Osteoblast (primary cell): Measurements from ENCODE around the gene IPO11. TPM values are rescaled to one million over a fixed set of nuclear protein-coding genes. Genes with fewer than 3 reads are reported as not detected.
A peak's percentile ranks its signal among the peaks of the same experiment; 100 is the strongest.

Experiments used
- DNase-seq: peaks from one replicate; pipeline ENCODE4 v3.0.0; 2011; ENCODE audit warnings: low spot score, mixed read lengths; ENCODE audit not compliant: insufficient read length; ENCODE audit errors: missing footprints
- H2AFZ ChIP-seq: 2 replicates; pipeline ENCODE4 v1.6.0; 2011; ENCODE audit warnings: mild to moderate bottlenecking, low read length
- H3K27ac ChIP-seq: 2 replicates; pipeline ENCODE4 v1.5.1; 2011; ENCODE audit warnings: mild to moderate bottlenecking, low read depth, low read length, moderate library complexity
- H3K27me3 ChIP-seq: 2 replicates; pipeline ENCODE4 v1.6.0; 2012; ENCODE audit warnings: mild to moderate bottlenecking, control low read depth, inconsistent platforms, low read length, moderate library complexity; ENCODE audit not compliant: insufficient read depth
- H3K36me3 ChIP-seq: 2 replicates; pipeline ENCODE4 v1.5.1; 2011; ENCODE audit warnings: mild to moderate bottlenecking, low read length, control low read depth, moderate library complexity; ENCODE audit not compliant: insufficient read depth
- H3K4me1 ChIP-seq: 2 replicates; pipeline ENCODE4 v1.5.1; 2011; ENCODE audit warnings: mild to moderate bottlenecking, low read length, control low read depth, moderate library complexity; ENCODE audit not compliant: insufficient read depth
- H3K4me2 ChIP-seq: 2 replicates; pipeline ENCODE4 v1.6.0; 2011; ENCODE audit warnings: mild to moderate bottlenecking, low read length; ENCODE audit not compliant: insufficient read depth
- H3K4me3 ChIP-seq: fragments of 200-600 bp; sonication (generic); 3 replicates; pipeline ENCODE4 v1.5.1; 2012; ENCODE audit warnings: mild to moderate bottlenecking, low read length, inconsistent platforms; ENCODE audit not compliant: insufficient read depth
- H3K79me2 ChIP-seq: 2 replicates; pipeline ENCODE4 v1.6.0; 2012; ENCODE audit warnings: mild to moderate bottlenecking, low read length, control low read depth, inconsistent platforms; ENCODE audit not compliant: insufficient read depth
- H3K9me3 ChIP-seq: 2 replicates; pipeline ENCODE4 v1.5.1; 2011; ENCODE audit warnings: low read depth, low read length, control low read depth
- H4K20me1 ChIP-seq: 2 replicates; pipeline ENCODE4 v1.6.0; 2012; ENCODE audit warnings: mild to moderate bottlenecking, low read length, control low read depth; ENCODE audit not compliant: insufficient read depth
- CTCF ChIP-seq: IDR thresholded peaks from 2 replicates; pipeline ENCODE4 v1.5.1; 2011; ENCODE audit warnings: mild to moderate bottlenecking, low read depth, low read length, moderate library complexity; ENCODE audit errors: extremely low read depth
- total RNA-seq: library from RNA; depleted of rRNA; stranded (reverse); fragments of >200 nt; gene quantifications from 2 replicates; pipeline ENCODE4 v1.2.3, GENCODE V29; 2012

The IPO11 gene
- total RNA-seq, 1 donor: 24.2 TPM

GRCh38 chr5:62584391-62584790 is 171.8 kb downstream of the IPO11 start:
- Histone ChIP-seq H3K4me3 (no peak overlapping the region), H3K4me2 (no peak overlapping the region), H3K79me2 (no peaks in the 10 kb centered on the region), H3K27ac (no peak overlapping the region), H4K20me1 (no peaks in the 10 kb centered on the region), H2AFZ (no peak overlapping the region), H3K27me3 (no peaks in the 10 kb centered on the region), H3K4me1 (no peaks in the 10 kb centered on the region), H3K9me3 (no peaks in the 10 kb centered on the region), H3K36me3 (no peaks in the 10 kb centered on the region)
- DNase-seq: no peak
- no peak for TF ChIP-seq CTCF

GRCh38 chr5:62585306-62585705 is 172.7 kb downstream of the IPO11 start:
- no peaks in the 10 kb centered on the region for H3K36me3 ChIP-seq
- no peak overlapping the region for H3K4me2 ChIP-seq
- no peak overlapping the region for H3K27ac ChIP-seq
- H3K27me3 ChIP-seq: no peaks in the 10 kb centered on the region
- H3K4me1 ChIP-seq: no peaks in the 10 kb centered on the region
- DNase-seq: no peak
- no peaks in the 10 kb centered on the region for H4K20me1 ChIP-seq
- no peak for TF ChIP-seq CTCF
- no peak overlapping the region for H2AFZ ChIP-seq
- no peaks in the 10 kb centered on the region for H3K9me3 ChIP-seq
- no peak overlapping the region for H3K4me3 ChIP-seq
- no peaks in the 10 kb centered on the region for H3K79me2 ChIP-seq

GRCh38 chr5:62585751-62586150 is 173.2 kb downstream of the IPO11 start:
- no peak overlapping the region for H3K27ac ChIP-seq
- H3K9me3 ChIP-seq: no peaks in the 10 kb centered on the region
- H3K27me3 ChIP-seq: no peaks in the 10 kb centered on the region
- no peaks in the 10 kb centered on the region for H4K20me1 ChIP-seq
- H3K4me1 ChIP-seq: no peaks in the 10 kb centered on the region
- no peaks in the 10 kb centered on the region for H3K79me2 ChIP-seq
- H2AFZ ChIP-seq: no peak overlapping the region
- H3K36me3 ChIP-seq: no peaks in the 10 kb centered on the region
- no peak for DNase-seq
- TF ChIP-seq CTCF: no peak
- no peak overlapping the region for H3K4me3 ChIP-seq
- no peak overlapping the region for H3K4me2 ChIP-seq

GRCh38 chr5:62587737-62588136 is 175.2 kb downstream of the IPO11 start:
- Histone ChIP-seq H3K36me3 (peaks cover 2% of the 10 kb centered on the region), H3K27me3 (no peaks in the 10 kb centered on the region), H2AFZ (peak overlapping the region; percentile 17), H3K4me3 (no peak overlapping the region), H3K79me2 (no peaks in the 10 kb centered on the region), H3K4me1 (no peaks in the 10 kb centered on the region), H3K4me2 (no peak overlapping the region), H4K20me1 (no peaks in the 10 kb centered on the region), H3K27ac (no peak overlapping the region), H3K9me3 (no peaks in the 10 kb centered on the region)
- DNase-seq: no peak
- TF ChIP-seq CTCF: no peak
